NCI-H345 treated with DMSO at 0.1 percent for 48 hours (cell line): Measurements from ENCODE around the gene SPTLC3.

Source experiments
- DNase-seq: peaks from one replicate; lab custom pipeline; 2025; ENCODE audit not compliant: unreplicated experiment; lab: John Stamatoyannopoulos, UW

Gene SPTLC3

GRCh38 chr20:13174402-13174801 lies 165.6 kb downstream of the SPTLC3 start:
- no peak for DNase-seq

GRCh38 chr20:13180986-13181889 lies 172.5 kb downstream of the SPTLC3 start:
- DNase-seq, result no peak

GRCh38 chr20:13183005-13183404 lies 174.2 kb downstream of the SPTLC3 start:
- no peak for DNase-seq

GRCh38 chr20:13186043-13186774 lies 177.4 kb downstream of the SPTLC3 start:
- no peak for DNase-seq

- no peak for DNase-seq
These were observed 179.1 kb downstream of the SPTLC3 start for GRCh38 chr20:13187899-13188298.

- DNase-seq, result no peak
These were observed 190.5 kb downstream of the SPTLC3 start for GRCh38 chr20:13199279-13199678.

- peak; percentile 98 for DNase-seq
These were observed 192.2 kb downstream of the SPTLC3 start for GRCh38 chr20:13200767-13201500.

- DNase-seq, result no peak
These were observed 193.8 kb downstream of the SPTLC3 start for GRCh38 chr20:13202565-13202964.

GRCh38 chr20:13205425-13205824 lies 196.7 kb downstream of the SPTLC3 start:
- DNase-seq, result no peak

- DNase-seq, result peak; percentile 18
These were observed 197.2 kb downstream of the SPTLC3 start for GRCh38 chr20:13205848-13206434.

GRCh38 chr20:13207016-13207415 lies 198.2 kb downstream of the SPTLC3 start:
- no peak for DNase-seq

- no peak for DNase-seq
These were observed 203.3 kb downstream of the SPTLC3 start for GRCh38 chr20:13211956-13212618.

- no peak for DNase-seq
These were observed 204.0 kb downstream of the SPTLC3 start for GRCh38 chr20:13212750-13213149.

- no peak for DNase-seq
These were observed 204.6 kb downstream of the SPTLC3 start for GRCh38 chr20:13213335-13213734.

GRCh38 chr20:13216533-13216932 lies 207.8 kb downstream of the SPTLC3 start:
- DNase-seq, result no peak
